ENCODE measurements around the gene CAV1.

CAV1 gene

GRCh38 chr7:116538138-116538537, 13.3 kb downstream of the CAV1 start:
- Histone ChIP-seq H3K27me3 (ENCODE audit: low read depth, low read length) (no peaks in the 10 kb centered on the region), H3K4me1 (ENCODE audit: control insufficient read depth in 1 of 2, insufficient read depth in 2 of 2, low read length in 2 of 2) (peaks cover 0 to 21% of the 10 kb centered on the region in 2 donors), H3K9me3 (ENCODE audit: control insufficient read depth in 1 of 2, low read length in 2 of 2) (no peaks in the 10 kb centered on the region), H3K27ac (ENCODE audit: low read length) (no peak overlapping the region), H3K36me3 (ENCODE audit: control insufficient read depth in 1 of 2, insufficient read depth in 2 of 2, low read length in 2 of 2) (peaks cover 0 to 5% of the 10 kb centered on the region in 2 donors), H3K4me3 (ENCODE audit: low read depth in 1 of 2, low read length in 2 of 2) (no peak overlapping the region)

- H3K27me3 ChIP-seq (ENCODE audit: low read depth, low read length) = no peaks in the 10 kb centered on the region
- H3K4me3 ChIP-seq (ENCODE audit: low read depth in 1 of 2, low read length in 2 of 2) = no peak overlapping the region
- peaks cover 0 to 21% of the 10 kb centered on the region in 2 donors for H3K4me1 ChIP-seq (ENCODE audit: control insufficient read depth in 1 of 2, insufficient read depth in 2 of 2, low read length in 2 of 2)
- peak overlapping the region; percentile 30 for H3K27ac ChIP-seq (ENCODE audit: low read length)
- H3K9me3 ChIP-seq (ENCODE audit: control insufficient read depth in 1 of 2, low read length in 2 of 2) = no peaks in the 10 kb centered on the region
- peaks cover 0 to 5% of the 10 kb centered on the region in 2 donors for H3K36me3 ChIP-seq (ENCODE audit: control insufficient read depth in 1 of 2, insufficient read depth in 2 of 2, low read length in 2 of 2)
Observed at GRCh38 chr7:116539879-116540278, 15.0 kb downstream of the CAV1 start.

- no peak overlapping the region for H3K4me3 ChIP-seq (ENCODE audit: low read depth in 1 of 2, low read length in 2 of 2)
- H3K4me1 ChIP-seq (ENCODE audit: control insufficient read depth in 1 of 2, insufficient read depth in 2 of 2, low read length in 2 of 2) = peaks cover 0 to 22% of the 10 kb centered on the region in 2 donors
- no peak overlapping the region for H3K27ac ChIP-seq (ENCODE audit: low read length)
- peaks cover 0 to 5% of the 10 kb centered on the region in 2 donors for H3K36me3 ChIP-seq (ENCODE audit: control insufficient read depth in 1 of 2, insufficient read depth in 2 of 2, low read length in 2 of 2)
- no peaks in the 10 kb centered on the region for H3K9me3 ChIP-seq (ENCODE audit: control insufficient read depth in 1 of 2, low read length in 2 of 2)
- H3K27me3 ChIP-seq (ENCODE audit: low read depth, low read length) = no peaks in the 10 kb centered on the region
Observed at GRCh38 chr7:116540743-116541142, 15.9 kb downstream of the CAV1 start.

- Histone ChIP-seq H3K4me3 (ENCODE audit: low read depth in 1 of 2, low read length in 2 of 2) (no peak overlapping the region), H3K27me3 (ENCODE audit: low read depth, low read length) (no peaks in the 10 kb centered on the region), H3K27ac (ENCODE audit: low read length) (no peak overlapping the region), H3K36me3 (ENCODE audit: control insufficient read depth in 1 of 2, insufficient read depth in 2 of 2, low read length in 2 of 2) (peaks cover 0 to 5% of the 10 kb centered on the region in 2 donors), H3K4me1 (ENCODE audit: control insufficient read depth in 1 of 2, insufficient read depth in 2 of 2, low read length in 2 of 2) (peaks cover 0 to 26% of the 10 kb centered on the region in 2 donors), H3K9me3 (ENCODE audit: control insufficient read depth in 1 of 2, low read length in 2 of 2) (no peaks in the 10 kb centered on the region)
Observed at GRCh38 chr7:116541951-116542350, 17.1 kb downstream of the CAV1 start.

- H3K9me3 ChIP-seq (ENCODE audit: control insufficient read depth in 1 of 2, low read length in 2 of 2) = no peaks in the 10 kb centered on the region
- no peaks in the 10 kb centered on the region for H3K27me3 ChIP-seq (ENCODE audit: low read depth, low read length)
- H3K4me1 ChIP-seq (ENCODE audit: control insufficient read depth in 1 of 2, insufficient read depth in 2 of 2, low read length in 2 of 2) = peaks cover 0 to 28% of the 10 kb centered on the region in 2 donors
- no peak overlapping the region for H3K27ac ChIP-seq (ENCODE audit: low read length)
- peaks cover 0 to 5% of the 10 kb centered on the region in 2 donors for H3K36me3 ChIP-seq (ENCODE audit: control insufficient read depth in 1 of 2, insufficient read depth in 2 of 2, low read length in 2 of 2)
- no peak overlapping the region for H3K4me3 ChIP-seq (ENCODE audit: low read depth in 1 of 2, low read length in 2 of 2)
Observed at GRCh38 chr7:116542618-116543017, 17.8 kb downstream of the CAV1 start.

- H3K27ac ChIP-seq (ENCODE audit: low read length) = peak overlapping the region; percentile 49
Observed at GRCh38 chr7:116543664-116544063, 18.8 kb downstream of the CAV1 start.

GRCh38 chr7:116544487-116544886, 19.7 kb downstream of the CAV1 start:
- Histone ChIP-seq H3K9me3 (ENCODE audit: control insufficient read depth in 1 of 2, low read length in 2 of 2) (no peaks in the 10 kb centered on the region), H3K36me3 (ENCODE audit: control insufficient read depth in 1 of 2, insufficient read depth in 2 of 2, low read length in 2 of 2) (no peaks in the 10 kb centered on the region), H3K27ac (ENCODE audit: low read length) (peak overlapping the region; percentile 41), H3K4me1 (ENCODE audit: control insufficient read depth in 1 of 2, insufficient read depth in 2 of 2, low read length in 2 of 2) (peaks cover 0 to 28% of the 10 kb centered on the region in 2 donors), H3K27me3 (ENCODE audit: low read depth, low read length) (no peaks in the 10 kb centered on the region), H3K4me3 (ENCODE audit: low read depth in 1 of 2, low read length in 2 of 2) (no peak overlapping the region)

More at GRCh38 chr7:116543664-116544063, 18.8 kb downstream of the CAV1 start:
- peaks cover 0 to 5% of the 10 kb centered on the region in 2 donors for H3K36me3 ChIP-seq (ENCODE audit: control insufficient read depth in 1 of 2, insufficient read depth in 2 of 2, low read length in 2 of 2)
- H3K27me3 ChIP-seq (ENCODE audit: low read depth, low read length) = no peaks in the 10 kb centered on the region
- peaks cover 0 to 28% of the 10 kb centered on the region in 2 donors for H3K4me1 ChIP-seq (ENCODE audit: control insufficient read depth in 1 of 2, insufficient read depth in 2 of 2, low read length in 2 of 2)
- H3K9me3 ChIP-seq (ENCODE audit: control insufficient read depth in 1 of 2, low read length in 2 of 2) = no peaks in the 10 kb centered on the region
- no peak overlapping the region for H3K4me3 ChIP-seq (ENCODE audit: low read depth in 1 of 2, low read length in 2 of 2)

- H3K36me3 ChIP-seq (ENCODE audit: control insufficient read depth in 1 of 2, insufficient read depth in 2 of 2, low read length in 2 of 2) = no peaks in the 10 kb centered on the region
- peak overlapping the region; percentile 13 for H3K27ac ChIP-seq (ENCODE audit: low read length)
- no peaks in the 10 kb centered on the region for H3K27me3 ChIP-seq (ENCODE audit: low read depth, low read length)
- no peak overlapping the region for H3K4me3 ChIP-seq (ENCODE audit: low read depth in 1 of 2, low read length in 2 of 2)
- H3K9me3 ChIP-seq (ENCODE audit: control insufficient read depth in 1 of 2, low read length in 2 of 2) = no peaks in the 10 kb centered on the region
- H3K4me1 ChIP-seq (ENCODE audit: control insufficient read depth in 1 of 2, insufficient read depth in 2 of 2, low read length in 2 of 2) = peaks cover 3 to 24% of the 10 kb centered on the region in 2 donors
Observed at GRCh38 chr7:116545411-116545993, 20.7 kb downstream of the CAV1 start.

- Histone ChIP-seq H3K27me3 (ENCODE audit: low read depth, low read length) (no peaks in the 10 kb centered on the region), H3K27ac (ENCODE audit: low read length) (peak overlapping the region; percentile 13), H3K9me3 (ENCODE audit: control insufficient read depth in 1 of 2, low read length in 2 of 2) (no peaks in the 10 kb centered on the region), H3K4me1 (ENCODE audit: control insufficient read depth in 1 of 2, insufficient read depth in 2 of 2, low read length in 2 of 2) (peaks cover 3 to 24% of the 10 kb centered on the region in 2 donors), H3K36me3 (ENCODE audit: control insufficient read depth in 1 of 2, insufficient read depth in 2 of 2, low read length in 2 of 2) (no peaks in the 10 kb centered on the region), H3K4me3 (ENCODE audit: low read depth in 1 of 2, low read length in 2 of 2) (no peak overlapping the region)
Observed at GRCh38 chr7:116546054-116546453, 21.2 kb downstream of the CAV1 start.

- Histone ChIP-seq H3K27ac (ENCODE audit: low read length) (peak overlapping the region; percentile 41), H3K4me1 (ENCODE audit: control insufficient read depth in 1 of 2, insufficient read depth in 2 of 2, low read length in 2 of 2) (peaks cover 3 to 17% of the 10 kb centered on the region in 2 donors), H3K27me3 (ENCODE audit: low read depth, low read length) (no peaks in the 10 kb centered on the region), H3K36me3 (ENCODE audit: control insufficient read depth in 1 of 2, insufficient read depth in 2 of 2, low read length in 2 of 2) (no peaks in the 10 kb centered on the region), H3K9me3 (ENCODE audit: control insufficient read depth in 1 of 2, low read length in 2 of 2) (no peaks in the 10 kb centered on the region), H3K4me3 (ENCODE audit: low read depth in 1 of 2, low read length in 2 of 2) (no peak overlapping the region)
Observed at GRCh38 chr7:116546916-116547315, 22.1 kb downstream of the CAV1 start.

- H3K9me3 ChIP-seq (ENCODE audit: control insufficient read depth in 1 of 2, low read length in 2 of 2) = no peaks in the 10 kb centered on the region
- peak overlapping the region; percentile 41 for H3K27ac ChIP-seq (ENCODE audit: low read length)
- no peaks in the 10 kb centered on the region for H3K36me3 ChIP-seq (ENCODE audit: control insufficient read depth in 1 of 2, insufficient read depth in 2 of 2, low read length in 2 of 2)
- no peaks in the 10 kb centered on the region for H3K27me3 ChIP-seq (ENCODE audit: low read depth, low read length)
- H3K4me3 ChIP-seq (ENCODE audit: low read depth in 1 of 2, low read length in 2 of 2) = no peak overlapping the region
- H3K4me1 ChIP-seq (ENCODE audit: control insufficient read depth in 1 of 2, insufficient read depth in 2 of 2, low read length in 2 of 2) = peaks cover 3 to 13% of the 10 kb centered on the region in 2 donors
Observed at GRCh38 chr7:116547347-116547746, 22.5 kb downstream of the CAV1 start.

GRCh38 chr7:116548506-116548905, 23.7 kb downstream of the CAV1 start:
- Histone ChIP-seq H3K9me3 (ENCODE audit: control insufficient read depth in 1 of 2, low read length in 2 of 2) (no peaks in the 10 kb centered on the region), H3K4me3 (ENCODE audit: low read depth in 1 of 2, low read length in 2 of 2) (no peak overlapping the region), H3K36me3 (ENCODE audit: control insufficient read depth in 1 of 2, insufficient read depth in 2 of 2, low read length in 2 of 2) (no peaks in the 10 kb centered on the region), H3K4me1 (ENCODE audit: control insufficient read depth in 1 of 2, insufficient read depth in 2 of 2, low read length in 2 of 2) (peaks cover 3 to 13% of the 10 kb centered on the region in 2 donors), H3K27ac (ENCODE audit: low read length) (peak overlapping the region; percentile 41), H3K27me3 (ENCODE audit: low read depth, low read length) (no peaks in the 10 kb centered on the region)

All from muscle layer of duodenum (tissue), 2 donors.